T-helper 2 cell (primary cell): Measurements from ENCODE around the gene TMEM109.

Experiments
- DNase-seq, 5 experiments: peaks; one replicate each; pipeline versions ENCODE4 v3.0.0 to v3.0.0-alpha.2; 2012 to 2022

TMEM109 gene

GRCh38 chr11:60926500-60926899 is 12.5 kb downstream of the TMEM109 start:
- no peak for DNase-seq

GRCh38 chr11:60927061-60927592 is 13.2 kb downstream of the TMEM109 start:
- DNase-seq = no peak

- no peak for DNase-seq
Observed at GRCh38 chr11:60927600-60927999, 13.6 kb downstream of the TMEM109 start.

GRCh38 chr11:60928563-60929001 is 14.6 kb downstream of the TMEM109 start:
- no peak for DNase-seq

DNA sequence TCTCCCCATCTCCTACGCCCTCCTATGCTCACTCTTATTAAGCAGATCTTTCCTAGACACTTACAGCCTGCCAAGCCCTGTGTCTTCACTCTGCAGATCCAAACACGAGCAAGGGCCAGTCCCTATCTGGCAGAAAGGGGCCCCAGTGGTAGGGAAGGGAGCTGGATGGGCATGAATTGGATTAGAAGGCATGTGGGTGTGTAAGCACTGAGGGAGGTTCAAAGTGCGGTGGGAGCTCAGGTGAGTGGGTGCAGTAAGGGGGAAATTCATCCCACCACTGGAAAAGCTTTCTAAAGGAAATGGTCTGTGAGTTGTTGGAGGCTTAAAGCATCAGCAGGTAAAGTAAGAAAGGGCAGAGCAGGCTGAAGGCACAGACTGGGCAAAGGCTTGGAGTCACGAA is 15.8 kb downstream of the TMEM109 start:
- no peak for DNase-seq

GRCh38 chr11:60930394-60930793 is 16.4 kb downstream of the TMEM109 start:
- DNase-seq = no peak

DNA sequence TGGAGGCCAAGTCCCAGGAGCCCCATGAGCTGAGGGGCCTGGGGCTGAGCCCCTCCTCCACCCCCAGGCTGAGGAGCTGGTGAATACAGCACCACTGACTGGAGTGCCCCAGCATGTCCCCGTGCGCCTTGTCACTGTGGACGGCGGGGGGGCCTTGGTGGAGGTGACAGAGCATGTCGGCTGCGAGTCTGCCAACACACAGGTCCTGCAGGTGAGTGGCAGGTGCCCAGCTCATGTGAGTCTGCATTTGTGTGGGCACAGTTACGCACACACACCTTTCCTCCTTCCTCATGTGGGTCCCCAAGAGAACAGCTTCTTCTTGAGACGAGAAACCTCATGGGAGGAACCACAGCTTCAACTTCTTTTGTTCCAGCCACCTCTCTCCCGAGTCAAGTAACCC is 18.0 kb downstream of the TMEM109 start:
- DNase-seq = no peak

DNA sequence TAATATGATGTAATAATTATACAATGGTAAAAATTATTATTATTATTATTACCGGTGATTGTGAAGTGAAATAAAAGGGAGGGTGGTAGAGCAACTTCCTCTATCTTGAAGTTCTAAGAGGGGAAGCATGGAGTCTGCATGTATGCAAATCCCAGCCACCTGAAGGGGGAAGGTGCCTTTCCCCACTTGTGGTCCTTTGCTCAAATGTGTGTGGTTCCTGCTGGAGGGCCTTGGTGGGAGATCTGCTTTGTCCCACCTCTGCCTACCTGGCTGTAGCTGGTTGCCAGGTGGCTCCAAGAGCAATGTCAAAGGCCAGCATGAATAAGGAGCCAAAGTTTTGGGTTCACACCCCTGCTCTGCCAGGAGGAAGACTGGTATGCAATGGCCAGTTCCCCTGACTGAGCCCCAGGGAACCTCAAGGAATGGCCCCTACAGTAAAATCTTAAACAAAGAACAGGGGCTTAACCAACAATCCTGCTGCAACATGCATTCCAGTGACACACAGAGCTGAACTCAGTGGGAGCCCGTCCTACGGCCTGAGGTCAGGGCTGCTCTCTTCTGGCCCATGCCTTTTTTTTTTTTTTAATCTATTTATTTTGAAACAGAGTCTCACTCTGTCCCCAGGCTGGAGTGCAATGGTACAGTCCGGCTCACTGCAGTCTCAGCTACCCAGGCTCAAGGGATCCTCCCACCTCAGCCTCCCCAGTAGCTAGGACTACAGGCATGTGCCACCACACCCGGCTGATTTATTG is 18.8 kb downstream of the TMEM109 start:
- DNase-seq = no peak

- DNase-seq = no peak
Observed at GRCh38 chr11:60933416-60934123, 19.6 kb downstream of the TMEM109 start.

DNA sequence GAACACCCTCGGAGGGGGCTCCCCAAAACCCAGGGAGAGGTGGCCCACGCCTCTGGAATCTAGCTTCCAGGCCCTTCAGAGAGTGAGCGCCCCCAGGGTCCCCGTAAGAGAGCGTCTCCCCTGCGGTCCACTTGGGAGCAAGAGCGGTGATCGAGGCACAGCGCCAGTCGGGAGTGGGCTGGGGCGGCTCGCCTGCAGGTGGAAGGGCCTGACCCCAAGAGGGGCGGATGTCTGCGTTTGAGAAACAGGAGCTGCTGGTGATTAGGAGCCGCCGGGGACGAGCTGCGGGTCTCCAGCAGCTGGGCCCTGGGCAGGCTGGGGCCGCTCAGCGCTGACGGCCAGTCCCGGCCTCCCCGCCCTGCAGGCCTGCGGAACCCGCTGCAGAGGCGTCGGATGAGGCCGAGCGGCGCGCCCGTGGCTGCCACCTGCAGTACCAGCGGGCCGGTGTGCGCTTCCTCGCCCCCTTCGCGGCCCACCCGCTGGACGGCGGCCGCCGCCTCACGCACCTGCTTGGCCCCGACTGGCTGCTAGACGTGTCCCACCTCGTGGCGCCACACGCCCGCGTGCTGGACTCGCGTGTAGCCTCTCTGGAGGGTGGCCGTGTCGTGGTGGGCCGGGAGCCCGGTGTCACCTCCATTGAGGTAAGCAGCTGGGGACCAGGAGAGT is 20.3 kb downstream of the TMEM109 start:
- DNase-seq = no peak

- no peak for DNase-seq
Observed at GRCh38 chr11:60934790-60935605, 21.0 kb downstream of the TMEM109 start.

GRCh38 chr11:60935676-60936442 is 21.9 kb downstream of the TMEM109 start:
- DNase-seq = no peak

GRCh38 chr11:60936467-60937143 is 22.6 kb downstream of the TMEM109 start:
- no peak for DNase-seq

GRCh38 chr11:60937144-60937527 is 23.2 kb downstream of the TMEM109 start:
- no peak for DNase-seq

GRCh38 chr11:60937811-60938210 is 23.9 kb downstream of the TMEM109 start:
- DNase-seq = no peak

GRCh38 chr11:60938500-60938899 is 24.5 kb downstream of the TMEM109 start:
- no peak for DNase-seq

DNA sequence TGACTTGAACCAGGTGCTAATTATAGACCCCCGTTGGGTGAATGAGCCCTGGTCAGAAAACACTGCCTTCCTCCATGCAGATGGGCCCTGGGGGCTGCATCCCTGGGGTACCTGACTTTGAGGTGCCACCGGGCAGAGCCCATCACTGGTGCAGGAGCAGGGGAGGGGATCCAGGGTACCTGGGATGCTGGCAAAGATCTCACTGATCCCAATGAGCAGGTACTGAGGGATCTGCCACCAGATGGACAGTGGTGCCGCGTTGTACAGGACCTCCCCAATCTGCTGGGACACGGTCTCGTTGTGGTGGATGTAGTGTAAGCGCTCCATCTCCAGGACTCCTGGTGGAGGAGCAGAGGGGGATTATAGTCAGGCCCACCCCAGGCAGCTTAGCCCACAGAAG is 25.3 kb downstream of the TMEM109 start:
- DNase-seq = no peak

DNA sequence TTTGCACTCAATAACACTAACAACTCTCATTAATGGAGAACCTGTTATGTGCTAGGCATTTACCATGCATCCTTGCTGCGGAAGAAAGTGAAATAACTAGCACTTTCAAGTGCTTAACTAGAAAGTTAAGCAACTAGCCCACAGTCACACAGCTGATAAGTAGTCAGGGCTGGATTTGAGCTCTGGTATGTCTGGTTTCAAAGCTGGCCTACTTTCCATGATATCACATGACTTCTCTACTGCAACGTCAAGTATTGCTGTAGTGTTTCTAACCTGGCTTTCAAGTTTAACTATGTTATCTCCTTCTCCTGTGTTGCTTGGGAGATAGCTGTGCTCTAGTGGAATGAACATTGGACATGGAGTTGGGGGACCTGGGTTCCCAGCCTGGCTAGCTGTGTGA is 25.9 kb downstream of the TMEM109 start:
- no peak for DNase-seq

- no peak for DNase-seq
Observed at GRCh38 chr11:60941371-60942119, 27.6 kb downstream of the TMEM109 start.

GRCh38 chr11:60942219-60942618 is 28.3 kb downstream of the TMEM109 start:
- no peak for DNase-seq
